Stimulated activated CD8-positive, alpha-beta memory T cell treated with anti-CD3 and anti-CD28 coated beads, Interleukin-12 subunit alpha, Interleukin-12 subunit beta, amount 100 ng/mL, for 1 hour (primary cell): Measurements from ENCODE around the gene CCL19.

ENCODE experiments used
- DNase-seq: peaks from one replicate; pipeline ENCODE4 v3.0.0-alpha.2; 2020; ENCODE audit warnings: low read depth

CCL19 gene

DNA sequence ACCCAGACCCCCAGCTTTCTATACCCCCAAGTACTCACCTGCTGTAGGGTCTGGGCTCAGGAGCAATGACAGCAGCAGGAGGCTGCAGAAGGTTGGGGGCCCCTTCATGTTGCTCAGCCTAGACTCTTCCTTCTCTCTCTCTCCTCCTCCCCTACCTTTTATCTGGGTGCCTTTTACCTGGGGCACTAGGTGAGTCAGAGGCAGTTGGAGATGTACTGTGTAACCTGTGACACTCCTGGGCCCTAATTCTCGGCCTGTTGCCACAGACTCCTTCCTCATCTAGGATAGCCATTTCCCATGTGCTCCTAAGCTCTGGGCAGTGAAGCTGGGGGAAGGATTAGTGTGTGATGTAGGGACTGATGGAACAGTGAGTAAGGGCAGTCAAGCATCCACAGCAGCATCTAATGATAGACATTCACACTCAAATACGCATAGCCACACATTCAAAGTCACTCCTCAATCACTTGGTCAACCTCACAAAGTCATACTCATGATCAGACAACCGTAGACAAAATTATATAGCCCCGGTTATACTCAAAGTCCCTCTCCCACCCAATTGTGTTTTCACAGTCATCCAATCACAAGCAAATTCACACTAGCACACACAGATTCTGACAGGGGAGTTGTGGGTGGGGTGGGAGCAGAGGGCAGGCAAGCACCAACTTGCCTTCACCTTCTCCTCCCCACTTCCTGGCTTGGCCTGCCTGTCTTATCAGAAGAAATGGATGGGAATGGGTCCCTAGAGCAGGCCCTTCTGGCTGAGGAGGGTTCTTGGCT, 28.4 kb downstream of the CCL19 start, which contains the start of gene CCL27:
Gene CCL27 (minus strand): TSS at position 132 of the 777 bp plus-strand sequence. CDS start 24 bp downstream, at position 108.
- no peak for DNase-seq

- DNase-seq: no peak
Observed at GRCh38 chr9:34659592-34660253, 31.4 kb downstream of the CCL19 start.

DNA sequence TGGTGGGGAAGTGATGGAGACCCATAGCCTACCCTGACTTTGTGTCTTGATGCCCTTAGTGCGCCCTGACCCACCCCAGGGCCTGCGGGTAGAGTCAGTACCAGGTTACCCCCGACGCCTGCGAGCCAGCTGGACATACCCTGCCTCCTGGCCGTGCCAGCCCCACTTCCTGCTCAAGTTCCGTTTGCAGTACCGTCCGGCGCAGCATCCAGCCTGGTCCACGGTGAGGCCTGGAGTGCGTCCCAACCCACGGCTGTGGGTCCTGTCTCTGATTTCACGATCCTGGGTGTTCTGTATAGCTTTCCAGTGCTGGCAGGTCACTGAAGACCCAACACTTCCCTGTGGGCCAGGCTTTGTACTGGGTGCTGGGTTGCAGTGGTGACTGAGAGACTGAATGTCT, 32.6 kb downstream of the CCL19 start:
- DNase-seq: no peak

GRCh38 chr9:34656992-34657391, 34.1 kb downstream of the CCL19 start:
- no peak for DNase-seq

GRCh38 chr9:34655394-34655793, 35.7 kb downstream of the CCL19 start:
- no peak for DNase-seq

DNA sequence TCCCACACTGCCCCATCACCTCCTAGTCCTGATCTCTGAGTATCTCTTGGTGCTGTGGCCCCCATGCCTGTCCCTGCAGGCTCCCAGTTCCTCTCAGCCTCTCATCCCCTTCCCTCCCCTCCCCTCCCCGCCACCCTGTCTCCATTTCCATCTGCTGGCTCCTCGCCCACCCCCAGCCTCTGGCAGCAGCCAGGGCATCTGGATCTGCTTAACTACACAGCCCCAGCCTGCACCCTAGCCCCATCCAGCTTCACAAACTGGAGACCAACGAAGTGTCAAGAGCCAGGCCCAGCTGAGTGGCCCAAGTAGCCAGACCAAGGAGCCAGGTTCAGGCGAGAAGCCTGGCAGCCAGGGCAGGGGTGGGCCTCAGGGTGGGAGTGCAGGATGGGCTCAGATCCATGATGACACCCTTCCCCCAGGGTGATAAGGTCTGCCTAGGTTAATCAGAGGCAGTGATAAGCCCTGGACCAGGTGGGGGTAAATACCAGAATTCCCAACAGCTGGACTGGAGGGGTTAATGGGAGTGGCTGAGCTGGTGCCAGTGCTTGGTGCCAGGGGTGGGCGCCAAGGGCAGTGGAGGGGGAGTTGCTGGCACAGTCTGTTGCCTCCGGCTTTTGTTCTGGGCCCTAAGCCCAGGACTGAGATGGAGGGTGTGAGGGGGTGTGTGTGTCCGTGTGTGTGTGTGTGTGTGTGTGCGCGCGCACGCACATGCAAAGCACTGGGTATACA, 36.6 kb downstream of the CCL19 start:
- DNase-seq: no peak

DNA sequence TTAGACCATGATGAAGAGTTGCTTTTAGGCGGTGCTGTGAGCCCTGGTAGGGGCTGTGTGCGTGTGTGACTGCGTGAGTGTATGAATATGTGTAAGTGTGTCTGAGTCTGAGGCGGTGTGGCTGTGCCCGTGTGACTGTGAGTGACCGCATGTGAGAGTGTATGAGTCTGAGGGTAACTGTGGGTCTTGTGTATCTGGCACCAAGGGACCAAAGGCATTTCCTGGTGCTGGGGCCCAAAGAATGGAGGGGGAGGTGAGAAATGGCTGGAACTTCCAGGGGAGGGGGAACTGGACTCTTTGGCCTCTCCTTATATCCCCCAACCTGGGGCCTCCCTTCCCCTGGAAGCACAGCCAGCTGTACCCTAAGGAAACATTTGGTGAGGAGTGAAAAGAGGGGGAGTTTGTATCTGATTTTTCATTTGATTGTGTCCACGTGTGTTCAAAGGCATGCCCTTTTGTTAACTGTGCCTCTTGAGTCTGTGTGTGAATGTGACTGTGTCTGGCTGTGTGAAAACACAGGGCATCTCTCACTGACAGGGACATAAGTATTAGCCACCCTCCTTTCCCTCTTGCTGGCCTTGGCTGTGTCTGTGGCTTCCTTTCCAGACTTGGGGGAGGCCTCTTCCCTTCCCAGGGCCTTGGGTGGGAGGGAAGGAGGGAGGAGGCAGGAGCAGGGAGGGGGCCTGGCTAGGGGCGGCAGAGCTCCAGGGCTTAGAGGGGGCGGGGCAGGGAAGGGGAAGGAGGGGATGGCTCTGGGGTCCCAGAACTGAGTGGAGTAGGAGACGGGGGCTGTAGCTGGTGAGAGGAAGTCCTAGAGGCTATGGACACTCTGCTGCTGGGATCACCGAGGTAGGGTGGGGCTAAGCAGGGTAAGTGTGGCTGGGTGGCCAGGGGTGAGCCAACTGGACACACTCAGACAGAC, 37.7 kb downstream of the CCL19 start:
- no peak for DNase-seq

DNA sequence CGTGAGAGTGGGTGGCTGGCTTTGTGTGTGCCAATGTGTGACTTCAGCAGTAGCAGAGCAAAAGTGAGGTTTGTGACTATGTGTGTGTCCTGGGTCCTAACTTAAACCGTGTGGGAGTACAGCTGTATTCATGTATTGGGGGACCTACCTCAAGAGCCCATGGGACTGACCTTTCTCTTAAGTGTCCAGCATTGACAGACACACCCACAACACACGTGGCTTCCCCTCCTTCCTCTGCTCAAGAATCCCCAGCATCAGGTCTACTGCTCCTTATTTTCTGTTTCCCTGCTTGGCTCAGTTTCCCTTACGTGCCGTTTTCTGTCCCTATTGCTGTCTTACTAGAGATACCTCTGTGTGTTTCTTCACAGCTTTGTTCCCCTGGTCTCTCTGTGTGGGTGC, 38.5 kb downstream of the CCL19 start:
- DNase-seq: no peak

- DNase-seq: no peak
Observed at GRCh38 chr9:34651876-34652601, 39.0 kb downstream of the CCL19 start, which contains the start of gene IL11RA. TSS of gene IL11RA (plus strand) at chr9:34652185. CDS start at chr9:34655218, 3,033 bp downstream.

- no peak for DNase-seq
Observed at GRCh38 chr9:34651321-34651720, 39.8 kb downstream of the CCL19 start.

- DNase-seq: no peak
Observed at GRCh38 chr9:34650816-34651215, 40.3 kb downstream of the CCL19 start.

- no peak for DNase-seq
Observed at GRCh38 chr9:34648673-34649072, 42.4 kb downstream of the CCL19 start.

DNA sequence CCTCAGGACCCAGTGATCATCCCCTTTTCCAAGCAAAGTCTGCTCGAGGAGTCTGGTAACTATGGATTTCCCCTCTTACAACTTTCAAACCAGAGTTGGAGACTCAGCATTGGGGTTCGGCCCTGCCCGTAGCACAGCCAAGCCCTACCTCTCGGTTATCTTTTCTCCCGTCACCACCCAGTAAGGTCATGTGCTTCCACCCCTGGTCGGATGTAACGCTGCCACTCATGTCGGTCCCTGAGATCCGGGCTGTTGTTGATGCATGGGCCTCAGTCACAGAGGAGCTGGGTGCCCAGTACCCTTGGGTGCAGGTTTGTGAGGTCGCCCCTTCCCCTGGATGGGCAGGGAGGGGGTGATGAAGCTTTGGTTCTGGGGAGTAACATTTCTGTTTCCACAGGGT, 43.4 kb downstream of the CCL19 start:
- DNase-seq: no peak

DNA sequence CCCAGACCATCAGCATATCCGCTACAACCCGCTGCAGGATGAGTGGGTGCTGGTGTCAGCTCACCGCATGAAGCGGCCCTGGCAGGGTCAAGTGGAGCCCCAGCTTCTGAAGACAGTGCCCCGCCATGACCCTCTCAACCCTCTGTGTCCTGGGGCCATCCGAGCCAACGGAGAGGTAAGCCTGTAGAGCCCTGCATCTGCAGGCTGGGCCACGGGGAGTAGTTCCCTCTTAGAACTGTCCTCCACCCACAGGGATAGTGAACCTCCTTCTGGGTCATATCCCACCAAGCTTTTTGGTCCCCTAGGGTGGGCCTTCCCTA, 44.0 kb downstream of the CCL19 start:
- DNase-seq: no peak

- DNase-seq: peak; percentile 97
Observed at GRCh38 chr9:34646211-34647083, 44.6 kb downstream of the CCL19 start, which contains the start of gene GALT. TSS of gene GALT (plus strand) at chr9:34646675. CDS start at chr9:34646705, 30 bp downstream.

- no peak for DNase-seq
Observed at GRCh38 chr9:34644766-34645314, 46.2 kb downstream of the CCL19 start.

GRCh38 chr9:34642679-34643078, 48.4 kb downstream of the CCL19 start:
- DNase-seq: no peak
